Stomach smooth muscle (tissue), 2 donors: ENCODE measurements around the gene MUC5B.
"Not testable (repeated sequence)": the region's sequence is repeated elsewhere in the genome, so short reads cannot be mapped to it uniquely, and the experiment has no call there.

Source experiments
- H3K27ac ChIP-seq: one replicate; pipeline ENCODE4 v1.7.0; 2013; ENCODE audit warnings: mild to moderate bottlenecking, low read length, inconsistent platforms
- H3K27me3 ChIP-seq, 2 donors: one replicate each; pipeline ENCODE4 v1.7.0; 2013; ENCODE audit warnings: low read length in 2 of 2; ENCODE audit not compliant: insufficient read depth in 2 of 2, control insufficient read depth in 1 of 2
- H3K36me3 ChIP-seq, 2 donors: one replicate each; pipeline ENCODE4 v1.7.0; 2013; ENCODE audit warnings: low read length in 2 of 2; ENCODE audit not compliant: control insufficient read depth in 2 of 2, insufficient read depth in 2 of 2
- H3K4me1 ChIP-seq: one replicate; pipeline ENCODE4 v1.7.0; 2013; ENCODE audit warnings: low read length; ENCODE audit not compliant: control insufficient read depth, insufficient read depth
- H3K4me3 ChIP-seq, 2 donors: one replicate each; pipeline ENCODE4 v1.7.0; 2013; ENCODE audit warnings: low read length in 2 of 2
- H3K9ac ChIP-seq, 2 donors: one replicate each; pipeline ENCODE4 v1.7.0; 2013; ENCODE audit warnings: low read length in 2 of 2, mild to moderate bottlenecking in 1 of 2
- H3K9me3 ChIP-seq, 2 donors: one replicate each; pipeline ENCODE4 v1.7.0; 2013; ENCODE audit warnings: low read length in 2 of 2; ENCODE audit not compliant: control insufficient read depth in 2 of 2
- donor health status: healthy.
- donor health status: Pancreatic carcinoma.

MUC5B gene

DNA sequence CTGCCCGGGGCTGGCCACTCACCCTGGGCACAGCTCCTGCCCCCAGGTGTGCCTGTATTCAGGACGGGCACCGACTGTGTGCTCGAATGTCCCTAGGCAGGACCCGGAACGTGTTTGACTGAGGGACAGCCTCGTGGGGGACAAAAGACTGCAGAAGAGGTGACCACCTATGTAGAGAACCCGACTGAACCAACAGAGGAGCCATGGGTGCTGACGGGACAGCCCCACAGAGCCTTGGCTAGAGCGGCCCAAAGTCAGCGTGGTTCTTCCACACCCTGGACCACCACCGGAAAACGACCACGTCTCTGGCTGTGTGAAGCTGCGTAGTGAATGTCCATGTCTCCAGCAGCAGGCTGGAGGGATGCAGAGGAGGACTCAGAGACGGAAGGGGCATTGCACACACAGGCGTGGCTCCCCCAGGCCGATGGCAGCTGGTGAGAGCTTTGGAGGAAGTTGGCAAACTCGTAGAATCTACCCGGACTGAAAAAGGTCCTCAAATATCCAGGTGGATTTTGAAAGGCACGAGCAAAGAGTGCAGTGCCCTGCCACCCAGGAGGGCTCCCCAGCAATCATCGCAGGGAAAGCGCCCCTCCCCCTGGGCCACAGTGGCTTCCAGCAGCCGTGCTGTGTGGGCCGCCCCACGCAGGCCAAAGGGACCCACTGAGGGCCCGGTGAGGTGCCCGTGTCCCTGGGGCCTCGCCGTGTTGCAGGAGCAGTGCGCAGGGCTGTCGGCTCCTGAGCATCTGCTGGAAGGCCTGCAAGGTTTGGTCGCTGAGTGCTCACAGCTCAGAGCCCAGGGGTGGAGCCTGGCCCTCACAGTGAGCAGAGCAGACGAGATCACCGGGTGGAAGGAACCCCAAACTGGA is 17.5 kb upstream of the MUC5B start:
- Histone ChIP-seq H3K4me3 (no peak overlapping the region), H3K27ac (no peak overlapping the region), H3K27me3 (peaks cover 10 to 14% of the 10 kb centered on the region in 2 donors), H3K36me3 (no peaks in the 10 kb centered on the region), H3K4me1 (no peaks in the 10 kb centered on the region), H3K9me3 (peaks cover 0 to 1% of the 10 kb centered on the region in 2 donors), H3K9ac (no peak overlapping the region)

DNA sequence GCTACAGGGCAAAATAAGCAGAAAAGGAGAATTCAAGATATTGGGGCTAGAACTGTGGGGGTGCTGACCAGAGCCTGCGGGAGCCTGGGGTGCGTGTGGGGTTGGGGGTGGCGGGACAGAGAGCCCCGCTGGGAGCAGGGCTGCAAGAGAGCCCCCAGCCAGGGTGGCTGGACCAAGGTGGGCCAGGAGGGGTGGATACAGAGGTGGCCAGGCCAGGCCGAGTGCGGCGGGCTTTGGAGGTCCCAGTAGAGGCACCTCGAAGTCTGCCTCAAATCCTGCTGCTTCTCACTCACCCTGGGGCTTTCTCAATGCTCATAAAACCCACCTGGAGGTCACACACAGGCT is 16.9 kb upstream of the MUC5B start:
- Histone ChIP-seq H3K9me3 (peaks cover 0 to 3% of the 10 kb centered on the region in 2 donors), H3K27me3 (peaks cover 9 to 12% of the 10 kb centered on the region in 2 donors), H3K36me3 (no peaks in the 10 kb centered on the region), H3K27ac (no peak overlapping the region), H3K4me1 (no peaks in the 10 kb centered on the region), H3K4me3 (no peak overlapping the region), H3K9ac (no peak overlapping the region)

DNA sequence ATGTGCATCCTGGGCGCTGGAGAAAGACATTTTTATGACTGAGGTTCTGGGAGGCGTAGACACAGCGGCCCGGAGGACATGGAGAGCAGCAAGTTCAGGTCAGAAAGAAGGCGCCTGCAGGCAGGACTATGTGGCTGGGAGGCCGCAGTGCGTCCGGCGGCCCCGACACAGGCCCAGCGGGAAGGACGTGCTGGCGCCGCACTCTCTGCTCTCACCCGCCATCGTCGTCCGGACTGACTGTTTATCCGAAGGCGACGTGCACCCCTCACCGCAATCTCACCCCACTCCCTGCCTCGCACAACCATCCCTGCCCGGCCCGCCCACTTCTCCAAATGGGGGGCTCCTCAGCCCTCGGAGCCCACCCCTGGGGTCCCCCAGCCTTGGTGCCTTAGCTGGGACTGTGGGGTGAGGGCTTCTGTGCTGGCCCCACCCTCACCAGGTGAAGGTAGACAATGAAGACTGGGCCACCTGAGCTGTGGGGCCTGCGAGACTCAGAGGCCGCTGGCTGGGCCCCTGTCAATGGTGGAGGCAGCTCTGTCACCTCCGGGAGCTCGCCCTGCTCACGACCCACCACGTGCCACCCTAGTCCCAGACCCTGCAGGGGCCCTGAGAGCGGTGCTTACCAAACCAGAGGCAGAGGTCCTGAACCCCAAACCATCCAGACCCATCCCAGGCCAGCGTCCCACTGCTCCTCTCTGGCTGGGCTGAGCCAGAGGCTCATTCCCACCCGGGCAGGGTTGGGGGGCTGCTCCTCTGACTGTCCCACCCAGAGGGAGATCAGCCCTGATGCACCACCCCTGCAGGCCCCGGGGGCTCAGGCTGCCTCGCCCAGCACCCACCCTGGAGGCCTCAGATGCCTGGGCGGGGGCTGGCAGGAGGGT is 16.2 kb upstream of the MUC5B start:
- H3K4me1 ChIP-seq = no peaks in the 10 kb centered on the region
- no peaks in the 10 kb centered on the region for H3K36me3 ChIP-seq
- no peak overlapping the region for H3K4me3 ChIP-seq
- peaks cover 3 to 5% of the 10 kb centered on the region in 2 donors for H3K9me3 ChIP-seq
- H3K27me3 ChIP-seq = peaks cover 9 to 12% of the 10 kb centered on the region in 2 donors
- no peak overlapping the region for H3K9ac ChIP-seq
- no peak overlapping the region for H3K27ac ChIP-seq

DNA sequence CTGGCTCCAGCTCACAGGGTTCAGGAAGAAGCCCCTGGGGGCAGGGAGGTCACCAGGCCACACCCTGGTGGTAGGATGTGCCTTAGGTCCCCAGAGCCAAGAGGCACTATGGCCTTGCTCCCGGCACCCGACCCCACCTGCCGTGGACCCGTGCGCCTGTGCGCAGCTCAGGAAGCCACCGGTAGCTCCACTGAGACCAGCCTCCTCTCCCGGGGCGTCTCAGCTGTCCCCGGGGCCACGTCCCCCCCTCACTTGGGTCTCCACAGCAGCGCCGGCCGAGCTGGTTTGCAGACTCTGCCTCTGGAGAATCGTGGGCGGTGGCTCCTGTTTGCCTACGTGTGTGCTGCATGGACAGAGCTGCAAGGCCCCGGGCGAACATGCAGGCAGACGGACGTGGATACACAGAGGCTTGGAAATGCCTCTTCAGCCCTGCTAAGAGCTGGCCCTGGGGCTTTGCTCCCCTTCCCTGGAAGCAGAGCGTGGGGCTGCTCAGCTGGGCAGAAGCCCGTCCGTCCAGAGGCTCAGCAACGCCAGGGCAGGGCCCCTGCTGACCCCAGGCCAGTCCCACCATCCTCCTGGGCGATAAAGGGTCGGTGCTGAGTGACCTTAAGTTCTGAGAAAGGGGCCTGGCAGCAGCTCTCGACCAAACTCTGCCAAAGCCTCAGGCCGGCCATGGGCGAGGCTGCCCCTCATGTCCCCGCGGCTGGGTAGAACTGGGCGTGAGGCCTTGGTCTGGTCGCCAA is 15.3 kb upstream of the MUC5B start:
- Histone ChIP-seq H3K27ac (no peak overlapping the region), H3K4me1 (no peaks in the 10 kb centered on the region), H3K9me3 (peaks cover 3 to 7% of the 10 kb centered on the region in 2 donors), H3K36me3 (no peaks in the 10 kb centered on the region), H3K27me3 (peaks cover 9 to 12% of the 10 kb centered on the region in 2 donors), H3K9ac (no peak overlapping the region), H3K4me3 (no peak overlapping the region)

DNA sequence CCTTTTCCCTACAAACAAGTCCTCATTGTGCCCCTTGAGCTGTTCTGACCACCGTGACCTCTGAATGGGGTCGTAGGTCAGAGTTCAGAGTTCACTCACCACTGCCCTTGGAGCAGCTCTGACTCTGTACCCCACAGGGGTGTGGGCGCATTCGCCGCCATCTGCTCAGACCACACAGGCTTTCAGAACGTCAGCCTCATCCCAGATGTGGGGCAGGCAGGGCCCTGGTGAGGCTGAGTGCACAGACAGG is 14.8 kb upstream of the MUC5B start:
- H3K9me3 ChIP-seq = peaks cover 3 to 7% of the 10 kb centered on the region in 2 donors
- no peak overlapping the region for H3K9ac ChIP-seq
- no peaks in the 10 kb centered on the region for H3K4me1 ChIP-seq
- H3K27ac ChIP-seq = no peak overlapping the region
- H3K4me3 ChIP-seq = no peak overlapping the region
- H3K27me3 ChIP-seq = peaks cover 5 to 9% of the 10 kb centered on the region in 2 donors
- H3K36me3 ChIP-seq = no peaks in the 10 kb centered on the region

DNA sequence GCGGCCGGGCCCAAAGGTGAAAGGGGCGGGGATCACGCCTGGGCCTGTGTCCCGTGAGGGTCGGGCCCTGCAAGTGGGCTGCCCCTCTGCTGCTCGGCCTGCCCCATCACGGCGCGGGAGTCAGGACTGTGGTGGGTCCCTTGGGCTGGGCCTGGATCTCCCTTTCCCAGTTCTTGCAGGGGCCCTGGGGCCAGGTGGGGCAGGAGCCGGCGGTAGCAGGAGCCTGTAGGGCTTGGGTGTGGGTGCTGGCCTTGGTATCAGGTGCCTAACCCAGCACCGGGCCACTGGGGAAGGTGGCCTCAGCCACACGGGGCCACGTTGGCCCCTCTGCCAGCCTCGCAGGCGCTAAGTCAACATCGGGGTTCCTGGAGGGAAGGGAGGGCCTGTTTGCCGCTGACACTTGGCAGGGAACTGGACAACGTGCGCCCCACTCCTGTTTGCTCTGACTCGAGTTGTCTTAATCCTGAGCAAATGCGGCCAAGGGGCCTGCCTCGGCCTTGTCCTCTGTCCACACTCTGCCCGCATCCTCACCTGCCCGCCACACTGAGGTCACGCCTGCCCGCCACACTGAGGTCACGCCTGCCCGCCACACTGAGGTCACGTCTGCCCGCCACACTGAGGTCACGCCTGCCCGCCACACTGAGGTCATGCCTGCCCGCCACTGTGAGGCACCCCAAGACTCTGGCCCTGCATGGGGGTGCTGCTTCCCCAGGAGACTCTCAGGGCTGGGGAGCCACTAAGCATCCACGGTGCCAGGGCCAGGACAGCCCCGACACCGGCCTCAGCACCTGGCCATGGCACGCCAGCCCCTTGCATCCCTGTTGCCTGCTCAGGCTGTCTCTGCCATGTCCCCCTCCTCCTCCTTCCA is 14.2 kb upstream of the MUC5B start:
- H3K27me3 ChIP-seq = peaks cover under 1 to 3% of the 10 kb centered on the region in 2 donors
- no peak overlapping the region for H3K27ac ChIP-seq
- H3K4me1 ChIP-seq = no peaks in the 10 kb centered on the region
- no peaks in the 10 kb centered on the region for H3K36me3 ChIP-seq
- no peak overlapping the region for H3K4me3 ChIP-seq
- H3K9me3 ChIP-seq = peaks cover 3 to 7% of the 10 kb centered on the region in 2 donors
- H3K9ac ChIP-seq = no peak overlapping the region

DNA sequence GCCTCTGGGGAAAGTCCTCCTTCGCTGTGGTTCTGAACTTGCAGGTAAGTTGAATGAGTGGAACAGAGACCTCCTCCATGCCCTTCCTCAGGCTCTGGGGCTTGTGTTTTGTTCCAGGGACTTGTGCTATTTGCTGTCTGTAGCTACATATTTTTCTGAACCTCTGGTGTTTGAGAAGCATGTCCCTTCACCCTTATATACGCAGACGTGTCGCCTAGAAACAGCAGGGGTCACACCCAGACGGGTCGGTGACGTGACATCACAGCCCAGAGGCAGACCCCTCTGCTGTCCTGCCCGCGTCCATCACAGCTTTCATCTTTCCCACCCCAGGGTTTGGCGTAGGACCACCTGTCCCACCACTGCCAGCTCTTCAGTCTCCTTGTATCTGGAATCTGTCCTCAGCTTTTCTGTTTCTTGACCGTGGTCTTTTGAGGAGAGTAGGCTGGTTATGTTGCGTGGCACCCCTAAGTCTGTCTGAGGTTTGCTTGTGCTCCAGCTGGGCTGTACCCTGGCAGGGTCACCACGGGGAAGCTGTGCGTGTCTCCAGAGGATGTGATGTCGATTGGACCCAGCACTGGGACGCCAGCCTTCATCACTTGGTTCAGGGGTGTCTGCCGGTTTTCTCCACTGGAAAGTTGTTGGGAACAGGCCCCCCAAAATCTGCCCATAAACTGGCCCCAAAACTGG is 13.4 kb upstream of the MUC5B start:
- Histone ChIP-seq H3K4me3 (no peak overlapping the region), H3K4me1 (no peaks in the 10 kb centered on the region), H3K9ac (no peak overlapping the region), H3K36me3 (no peaks in the 10 kb centered on the region), H3K27me3 (no peaks in the 10 kb centered on the region), H3K27ac (no peak overlapping the region), H3K9me3 (peaks cover 3 to 7% of the 10 kb centered on the region in 2 donors)

DNA sequence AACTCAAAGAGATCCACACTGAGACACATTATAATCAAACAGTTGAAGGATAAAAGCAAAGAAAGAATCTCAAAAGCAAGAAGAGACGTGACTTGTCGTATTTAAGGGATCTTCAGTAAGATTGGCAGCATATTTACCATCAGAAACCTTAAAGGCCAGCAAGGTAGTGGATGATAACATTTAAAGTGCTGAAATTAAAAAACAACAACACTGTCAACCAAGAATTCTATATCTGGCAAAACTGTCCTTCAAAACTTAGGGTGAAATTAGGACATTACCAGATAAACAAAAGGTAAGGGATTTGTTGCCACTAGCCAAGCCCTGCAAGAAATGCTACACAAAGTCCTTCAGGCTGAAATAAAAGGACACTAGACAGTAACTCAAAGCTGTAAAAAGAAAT is 11.0 kb upstream of the MUC5B start:
- Histone ChIP-seq H3K4me3 (no peak overlapping the region), H3K27me3 (no peaks in the 10 kb centered on the region), H3K9me3 (peaks cover 3 to 7% of the 10 kb centered on the region in 2 donors), H3K36me3 (no peaks in the 10 kb centered on the region), H3K27ac (no peak overlapping the region), H3K4me1 (no peaks in the 10 kb centered on the region), H3K9ac (no peak overlapping the region)

DNA sequence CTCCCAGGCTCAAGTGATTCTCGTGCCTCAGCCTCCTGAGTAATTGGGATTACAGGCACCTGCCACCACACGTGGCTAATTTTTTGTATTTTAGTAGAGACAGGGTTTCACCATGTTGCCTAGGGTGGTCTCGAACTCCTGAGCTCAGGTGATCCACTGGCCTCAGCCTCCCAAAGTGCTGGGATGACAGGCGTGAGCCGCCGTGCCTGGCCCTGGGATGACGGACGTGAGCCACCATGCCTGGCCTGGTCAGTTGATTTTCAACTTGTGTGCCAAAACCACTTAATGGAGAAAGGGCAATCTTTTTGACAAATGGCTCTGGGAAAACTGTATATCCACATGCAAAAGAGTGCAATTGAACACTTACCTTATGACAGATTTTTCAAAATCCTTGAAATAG is 7.0 kb upstream of the MUC5B start:
- H3K27me3 ChIP-seq, H3K36me3 ChIP-seq, H3K9ac ChIP-seq, H3K9me3 ChIP-seq, H3K4me3 ChIP-seq, H3K4me1 ChIP-seq, H3K27ac ChIP-seq: not testable (repeated sequence)
